Neutrophil (primary cell): ENCODE measurements around the gene IL23R.

Source experiments
- H3K27ac ChIP-seq: fragments of 200-600 bp; sonication (generic); 2 replicates; pipeline ENCODE4 v1.5.1; 2016; ENCODE audit warnings: mild to moderate bottlenecking, moderate library complexity
- H3K27me3 ChIP-seq: fragments of 200-600 bp; sonication (generic); 2 replicates; pipeline ENCODE4 v1.6.0; 2016; ENCODE audit warnings: mild to moderate bottlenecking
- H3K36me3 ChIP-seq: fragments of 200-600 bp; sonication (generic); 2 replicates; pipeline ENCODE4 v1.5.1; 2017
- H3K4me1 ChIP-seq, 2 experiments: fragments of 200-600 bp in 1 of 2; sonication (generic) in 1 of 2; 1 replicate in 1 of 2; 2 replicates in 1 of 2; pipeline versions ENCODE4 v1.5.1 to v1.6.1; 2013 to 2016; ENCODE audit warnings: low read depth in 1 of 2, low read length in 1 of 2, mild to moderate bottlenecking in 1 of 2, moderate library complexity in 1 of 2; ENCODE audit not compliant: control insufficient read depth in 1 of 2, insufficient read depth in 1 of 2
- H3K4me3 ChIP-seq, 2 experiments: fragments of 200-600 bp in 1 of 2; sonication (generic) in 1 of 2; 1 replicate in 1 of 2; 2 replicates in 1 of 2; pipeline ENCODE4 v1.5.1; 2013 to 2016; ENCODE audit warnings: low read depth in 1 of 2, low read length in 1 of 2, mild to moderate bottlenecking in 1 of 2, moderate library complexity in 1 of 2
- H3K9me3 ChIP-seq: fragments of 200-600 bp; sonication (generic); 2 replicates; pipeline ENCODE4 v1.5.1; 2016
- TF ChIP-seq, protein P1 (sequence below): fragments of 200-600 bp; sonication (generic); IDR thresholded peaks from 2 replicates; pipeline ENCODE4 v1.5.1; 2016; ENCODE audit warnings: antibody characterized with exemption

Gene IL23R

DNA sequence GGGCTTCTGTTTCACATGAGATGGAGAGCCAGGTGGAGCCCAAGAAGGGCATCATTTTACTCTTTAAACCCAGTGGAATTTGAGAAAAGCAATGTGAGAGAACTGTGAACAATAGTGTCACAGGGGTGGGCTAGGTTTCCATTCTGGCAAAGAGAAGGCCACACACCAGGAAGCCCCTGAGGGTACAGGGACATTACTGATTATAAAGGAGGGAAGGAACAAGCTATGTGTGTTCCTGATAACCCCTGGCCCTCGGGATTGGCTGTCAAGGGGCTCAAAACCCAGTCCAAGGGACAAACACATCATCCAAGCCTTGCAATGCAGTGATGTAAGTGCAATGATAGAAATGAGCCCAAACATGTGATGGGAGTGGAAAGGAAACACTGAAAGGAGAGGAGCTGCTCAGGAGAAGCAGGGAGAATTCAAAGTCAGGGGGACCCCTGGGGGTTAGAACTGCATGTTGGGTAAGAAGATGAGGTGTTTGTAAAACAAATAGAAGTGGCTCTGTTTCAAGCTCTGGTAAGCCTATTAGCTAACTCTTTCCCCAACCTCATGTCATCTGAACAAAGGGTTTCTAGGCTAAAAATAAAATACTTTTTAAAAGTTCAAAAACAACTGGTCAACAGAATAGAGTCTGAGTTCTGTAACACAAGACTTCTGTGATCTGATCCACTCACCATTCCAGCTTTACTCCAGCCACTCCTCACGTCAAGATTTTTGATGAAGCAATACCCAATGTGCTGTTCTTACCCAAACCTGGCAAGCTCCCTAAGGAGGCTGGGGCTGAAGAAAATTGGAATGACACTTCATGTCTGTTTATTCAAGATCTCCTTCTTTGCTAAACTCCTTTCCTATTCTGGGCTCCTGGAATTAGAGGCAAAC lies 90.3 kb downstream of the IL23R start:
- Histone ChIP-seq H3K4me1 (no peaks in the 10 kb centered on the region), H3K36me3 (no peaks in the 10 kb centered on the region), H3K27me3 (no peaks in the 10 kb centered on the region), H3K27ac (no peak overlapping the region), H3K4me3 (no peak overlapping the region), H3K9me3 (no peaks in the 10 kb centered on the region)
- TF ChIP-seq, protein P1, sequence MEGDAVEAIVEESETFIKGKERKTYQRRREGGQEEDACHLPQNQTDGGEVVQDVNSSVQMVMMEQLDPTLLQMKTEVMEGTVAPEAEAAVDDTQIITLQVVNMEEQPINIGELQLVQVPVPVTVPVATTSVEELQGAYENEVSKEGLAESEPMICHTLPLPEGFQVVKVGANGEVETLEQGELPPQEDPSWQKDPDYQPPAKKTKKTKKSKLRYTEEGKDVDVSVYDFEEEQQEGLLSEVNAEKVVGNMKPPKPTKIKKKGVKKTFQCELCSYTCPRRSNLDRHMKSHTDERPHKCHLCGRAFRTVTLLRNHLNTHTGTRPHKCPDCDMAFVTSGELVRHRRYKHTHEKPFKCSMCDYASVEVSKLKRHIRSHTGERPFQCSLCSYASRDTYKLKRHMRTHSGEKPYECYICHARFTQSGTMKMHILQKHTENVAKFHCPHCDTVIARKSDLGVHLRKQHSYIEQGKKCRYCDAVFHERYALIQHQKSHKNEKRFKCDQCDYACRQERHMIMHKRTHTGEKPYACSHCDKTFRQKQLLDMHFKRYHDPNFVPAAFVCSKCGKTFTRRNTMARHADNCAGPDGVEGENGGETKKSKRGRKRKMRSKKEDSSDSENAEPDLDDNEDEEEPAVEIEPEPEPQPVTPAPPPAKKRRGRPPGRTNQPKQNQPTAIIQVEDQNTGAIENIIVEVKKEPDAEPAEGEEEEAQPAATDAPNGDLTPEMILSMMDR = no peak

GRCh38 chr1:67257173-67257535 lies 90.9 kb downstream of the IL23R start:
- H3K27ac ChIP-seq = no peak overlapping the region
- no peaks in the 10 kb centered on the region for H3K36me3 ChIP-seq
- H3K27me3 ChIP-seq = no peaks in the 10 kb centered on the region
- no peaks in the 10 kb centered on the region for H3K9me3 ChIP-seq
- H3K4me3 ChIP-seq = no peak overlapping the region
- no peaks in the 10 kb centered on the region for H3K4me1 ChIP-seq
- TF ChIP-seq, protein P1 = no peak

GRCh38 chr1:67261680-67262079 lies 95.4 kb downstream of the IL23R start:
- Histone ChIP-seq H3K27ac (no peak overlapping the region), H3K27me3 (no peaks in the 10 kb centered on the region), H3K4me3 (no peak overlapping the region), H3K9me3 (no peaks in the 10 kb centered on the region), H3K36me3 (no peaks in the 10 kb centered on the region), H3K4me1 (no peaks in the 10 kb centered on the region)
- TF ChIP-seq, protein P1 = no peak

DNA sequence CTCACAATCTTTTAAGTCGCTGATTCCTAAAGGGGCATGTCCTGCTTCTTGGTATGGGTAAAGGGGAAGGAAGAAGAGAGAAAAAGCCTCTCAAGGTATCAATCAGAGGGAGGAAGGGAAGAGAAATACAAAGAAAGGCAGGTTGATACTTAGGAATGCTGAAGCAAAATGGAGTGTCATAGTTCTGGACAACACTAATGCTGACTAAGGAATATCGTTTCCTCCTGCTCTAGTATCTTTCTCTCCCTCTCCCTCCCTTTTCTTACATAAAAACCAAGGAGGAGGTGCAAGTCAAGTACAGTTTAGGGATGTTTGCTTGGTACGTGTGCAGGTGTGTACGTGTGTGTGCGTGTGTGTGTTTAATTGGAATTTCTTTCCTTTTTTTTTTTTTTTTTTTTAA lies 96.5 kb downstream of the IL23R start:
- no peak overlapping the region for H3K27ac ChIP-seq
- no peak overlapping the region for H3K4me3 ChIP-seq
- TF ChIP-seq, protein P1 = no peak
- no peaks in the 10 kb centered on the region for H3K36me3 ChIP-seq
- no peaks in the 10 kb centered on the region for H3K27me3 ChIP-seq
- H3K9me3 ChIP-seq = no peaks in the 10 kb centered on the region
- H3K4me1 ChIP-seq = no peaks in the 10 kb centered on the region

- no peak overlapping the region for H3K27ac ChIP-seq
- no peaks in the 10 kb centered on the region for H3K27me3 ChIP-seq
- no peaks in the 10 kb centered on the region for H3K36me3 ChIP-seq
These were observed 97.9 kb downstream of the IL23R start for GRCh38 chr1:67264152-67264551.

More at GRCh38 chr1:67264152-67264551, 97.9 kb downstream of the IL23R start:
- no peaks in the 10 kb centered on the region for H3K4me1 ChIP-seq
- H3K9me3 ChIP-seq = no peaks in the 10 kb centered on the region
- H3K4me3 ChIP-seq = no peak overlapping the region
- TF ChIP-seq, protein P1 = no peak
